Fibroblast of skin of left quadriceps (primary cell): ENCODE measurements around the gene RRP1.

ENCODE experiments used
- DNase-seq, 2 experiments: peaks; one replicate each; pipeline ENCODE4 v3.0.0-alpha.2; 2013; ENCODE audit warnings: low read depth in 2 of 2

Gene RRP1, protein sequence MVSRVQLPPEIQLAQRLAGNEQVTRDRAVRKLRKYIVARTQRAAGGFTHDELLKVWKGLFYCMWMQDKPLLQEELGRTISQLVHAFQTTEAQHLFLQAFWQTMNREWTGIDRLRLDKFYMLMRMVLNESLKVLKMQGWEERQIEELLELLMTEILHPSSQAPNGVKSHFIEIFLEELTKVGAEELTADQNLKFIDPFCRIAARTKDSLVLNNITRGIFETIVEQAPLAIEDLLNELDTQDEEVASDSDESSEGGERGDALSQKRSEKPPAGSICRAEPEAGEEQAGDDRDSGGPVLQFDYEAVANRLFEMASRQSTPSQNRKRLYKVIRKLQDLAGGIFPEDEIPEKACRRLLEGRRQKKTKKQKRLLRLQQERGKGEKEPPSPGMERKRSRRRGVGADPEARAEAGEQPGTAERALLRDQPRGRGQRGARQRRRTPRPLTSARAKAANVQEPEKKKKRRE

DNA sequence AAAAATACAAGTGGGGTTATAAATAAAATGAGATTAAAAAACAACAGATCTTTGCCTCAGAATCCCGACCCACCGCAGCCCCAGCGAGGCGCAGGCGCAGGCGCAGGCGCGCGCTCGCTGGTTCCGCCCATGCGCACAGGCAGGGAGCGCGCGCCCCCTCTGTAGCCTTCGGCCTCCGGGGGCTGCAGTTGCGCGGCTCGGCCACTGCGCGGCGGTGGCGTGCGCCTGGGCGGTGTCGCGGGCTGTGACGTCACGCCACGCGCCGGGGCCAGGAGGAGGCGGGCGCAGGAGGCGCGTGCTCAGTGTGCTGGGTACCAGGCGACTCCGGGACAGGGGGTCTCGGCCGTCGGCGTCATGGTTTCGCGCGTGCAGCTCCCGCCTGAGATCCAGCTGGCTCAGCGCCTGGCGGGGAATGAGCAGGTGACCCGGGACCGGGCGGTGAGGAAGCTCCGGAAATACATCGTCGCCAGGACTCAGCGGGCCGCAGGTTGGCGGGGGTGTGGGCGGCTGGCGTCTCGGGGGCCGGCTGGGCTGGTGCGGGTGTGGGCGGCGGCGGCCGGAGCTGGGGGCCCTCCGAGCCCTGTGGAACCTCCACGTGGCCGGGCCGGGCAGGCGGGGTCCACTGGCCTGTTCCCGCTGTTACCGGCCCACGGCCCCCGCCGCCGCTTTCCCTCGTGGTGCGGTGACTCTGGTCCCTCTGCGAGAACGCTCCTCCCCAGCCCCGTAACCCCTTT is at the start of gene RRP1:
TSS of gene RRP1 (plus strand) at position 302 of the 734 bp plus-strand sequence. CDS start at position 355, 53 bp downstream.
- DNase-seq: peak; percentile 75 to 78

GRCh38 chr21:43739621-43740435 is 49.5 kb upstream of the RRP1 start:
- no peak for DNase-seq

GRCh38 chr21:43740497-43741156 is 48.8 kb upstream of the RRP1 start:
- DNase-seq: peak in 1 of 2 experiments; percentile 30

DNA sequence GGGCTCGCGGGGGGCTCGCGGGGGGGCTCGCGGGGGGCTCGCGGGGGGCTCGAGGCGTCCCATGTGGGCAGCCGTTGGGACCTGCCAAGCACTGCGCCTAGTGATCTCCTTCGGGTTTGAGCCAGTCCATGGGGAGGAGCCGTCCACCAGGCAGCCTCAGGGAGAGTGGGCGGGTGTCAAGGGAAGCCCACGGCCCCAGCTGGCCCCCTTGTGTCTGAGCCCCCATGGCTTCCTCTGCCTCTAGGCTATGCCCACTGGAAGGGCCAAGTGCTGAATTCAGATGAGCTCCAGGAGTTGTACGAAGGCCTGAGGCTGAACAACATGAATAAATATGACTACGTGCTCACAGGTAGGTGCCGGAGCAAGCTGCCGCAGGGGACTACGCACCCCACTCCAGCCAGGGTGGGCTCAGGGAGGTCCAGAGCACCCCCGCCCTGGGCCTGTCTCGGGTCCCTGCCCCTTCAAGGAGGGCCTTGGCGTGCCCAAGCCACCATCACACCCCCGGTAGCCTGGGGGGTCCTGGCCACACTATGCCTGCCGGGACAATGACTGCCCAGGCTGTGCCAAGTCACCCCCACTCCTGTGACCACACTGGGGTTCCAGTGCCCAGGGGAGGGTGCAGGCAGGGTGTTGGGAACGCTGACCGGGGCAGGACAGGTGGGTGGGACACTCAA is 47.8 kb upstream of the RRP1 start:
- DNase-seq: no peak

GRCh38 chr21:43743947-43744346 is 45.4 kb upstream of the RRP1 start:
- DNase-seq: no peak

- no peak for DNase-seq
Measured at GRCh38 chr21:43744725-43745124, 44.7 kb upstream of the RRP1 start.

DNA sequence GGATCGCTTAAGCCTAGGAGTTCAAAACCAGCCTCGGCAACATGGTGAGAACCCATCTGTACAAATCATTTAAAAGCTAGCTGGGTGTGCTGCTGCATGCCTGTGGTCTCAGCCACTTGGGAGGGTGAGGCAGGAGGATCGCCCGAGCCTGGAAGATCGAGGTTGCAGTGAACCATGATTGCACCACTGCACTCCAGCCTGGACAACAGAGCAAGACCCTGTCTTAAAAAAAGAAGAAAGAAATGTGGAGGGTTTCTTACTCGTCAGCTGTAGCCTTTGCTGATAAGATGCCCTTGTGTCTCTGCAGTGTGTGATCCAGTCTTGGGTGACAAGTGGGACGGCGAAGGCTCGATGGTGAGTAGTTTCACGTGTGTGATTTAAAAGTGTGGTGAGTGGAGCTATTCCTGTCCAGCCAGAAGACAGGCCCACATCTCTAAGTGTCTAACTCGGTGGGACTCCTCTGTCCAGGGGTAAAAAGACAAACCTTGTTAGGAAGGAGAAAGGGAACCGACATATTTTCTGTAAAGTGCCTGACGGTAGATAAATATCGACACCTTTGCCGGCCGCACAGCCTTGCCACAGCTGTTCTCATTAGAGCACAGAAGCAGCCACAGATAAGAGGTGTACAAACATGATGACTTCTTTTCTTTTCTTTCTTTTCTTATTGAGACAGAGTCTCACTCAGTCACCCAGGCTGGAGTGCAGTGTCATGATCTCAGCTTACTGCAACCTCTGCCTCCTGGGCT is 43.4 kb upstream of the RRP1 start:
- no peak for DNase-seq

- DNase-seq: no peak
Measured at GRCh38 chr21:43748622-43749021, 40.8 kb upstream of the RRP1 start.

DNA sequence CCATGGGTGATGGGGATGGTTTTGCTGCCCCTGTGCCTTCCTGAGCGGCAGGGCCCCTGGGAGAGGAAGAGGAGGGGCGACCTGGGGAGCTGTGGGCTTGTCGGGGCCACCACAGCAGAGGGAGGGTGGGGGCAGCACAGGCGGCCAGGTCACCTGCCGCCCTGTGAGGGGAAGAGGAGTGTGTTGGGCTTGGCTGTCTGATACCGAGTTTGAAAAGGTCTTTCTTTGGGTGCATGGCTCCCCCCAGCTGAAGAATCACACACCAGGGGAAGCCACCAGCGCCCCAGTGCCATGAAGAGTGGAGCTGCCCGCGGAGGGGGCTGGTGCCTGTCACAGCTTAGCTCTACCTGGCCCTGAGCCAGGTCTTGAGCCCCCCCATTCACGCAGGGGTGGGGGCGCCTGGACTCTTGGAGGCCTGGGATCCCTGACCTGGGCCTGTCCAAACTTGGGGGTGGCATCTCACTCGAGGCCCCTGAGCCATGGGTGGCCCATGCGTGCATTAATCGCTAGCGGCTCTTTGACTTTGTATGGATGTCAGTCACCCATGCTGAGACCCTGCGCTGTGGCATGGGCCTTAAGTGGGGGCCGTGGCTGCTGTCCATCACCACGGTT is 39.6 kb upstream of the RRP1 start:
- DNase-seq: no peak

DNA sequence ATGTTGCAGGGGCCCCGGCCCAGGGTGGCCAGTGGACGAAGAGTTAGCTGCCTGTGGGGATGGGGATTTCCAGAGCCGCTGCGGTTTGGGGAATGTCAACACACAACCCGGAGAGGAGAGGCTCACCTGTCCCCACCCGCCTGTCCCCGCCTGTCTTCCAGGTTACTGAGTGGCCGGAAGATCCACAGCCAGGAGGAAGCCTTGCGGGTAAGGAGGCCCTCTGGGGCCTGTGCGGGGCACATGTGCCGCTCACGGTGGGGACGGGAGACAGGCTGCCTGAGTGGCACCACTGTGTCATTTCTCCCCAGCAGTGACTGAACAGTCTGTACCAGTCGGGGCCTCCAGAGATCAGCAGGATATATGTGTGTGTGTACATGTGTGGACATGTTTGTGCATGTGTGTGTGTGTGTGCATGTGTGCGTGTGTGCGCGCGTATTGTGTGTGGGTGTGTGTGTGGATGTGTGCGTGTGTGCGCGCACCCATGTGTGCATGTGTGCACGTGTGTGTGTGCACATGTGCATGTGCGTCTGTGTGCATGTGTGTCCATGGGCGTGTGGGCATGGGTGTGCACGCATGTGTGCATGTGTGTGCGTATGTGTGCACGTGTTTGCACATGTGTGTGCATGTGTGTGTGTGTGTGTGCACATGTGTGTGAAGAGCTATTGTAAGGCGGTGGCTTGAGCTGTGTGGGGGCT is 38.9 kb upstream of the RRP1 start:
- DNase-seq: no peak

- no peak for DNase-seq
Measured at GRCh38 chr21:43751955-43752591, 37.3 kb upstream of the RRP1 start.

DNA sequence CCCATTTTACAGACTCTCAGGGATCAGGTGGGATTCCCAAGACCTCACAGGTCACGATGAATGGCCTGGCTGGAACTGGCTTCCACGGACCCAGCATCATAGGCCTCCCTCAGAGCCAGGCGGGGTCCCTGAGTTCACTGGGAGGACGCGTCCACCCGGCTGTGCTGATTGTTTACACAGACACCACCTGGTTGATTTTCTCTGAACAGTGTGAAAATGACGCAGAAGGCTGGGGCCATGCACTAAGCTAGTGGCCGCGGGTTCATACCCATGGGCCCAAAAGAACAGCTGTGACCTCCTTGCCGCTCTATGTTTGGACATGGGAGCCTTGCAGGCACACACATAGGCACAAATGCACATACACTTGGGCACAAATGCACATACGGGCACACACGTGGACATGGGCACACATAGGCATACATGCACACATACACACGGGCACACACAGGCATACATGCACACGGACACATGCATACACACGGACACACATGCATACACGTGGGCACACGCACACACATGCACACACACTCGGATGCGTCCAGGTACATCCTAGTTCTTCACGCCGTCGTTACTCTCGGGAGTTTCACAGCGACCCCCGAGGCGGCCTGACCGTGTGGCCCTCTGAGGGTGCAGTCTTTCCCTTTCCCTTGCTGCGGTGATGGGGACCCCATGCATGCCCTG is 36.5 kb upstream of the RRP1 start:
- no peak for DNase-seq

- DNase-seq: no peak
Measured at GRCh38 chr21:43753439-43753799, 36.0 kb upstream of the RRP1 start.

DNA sequence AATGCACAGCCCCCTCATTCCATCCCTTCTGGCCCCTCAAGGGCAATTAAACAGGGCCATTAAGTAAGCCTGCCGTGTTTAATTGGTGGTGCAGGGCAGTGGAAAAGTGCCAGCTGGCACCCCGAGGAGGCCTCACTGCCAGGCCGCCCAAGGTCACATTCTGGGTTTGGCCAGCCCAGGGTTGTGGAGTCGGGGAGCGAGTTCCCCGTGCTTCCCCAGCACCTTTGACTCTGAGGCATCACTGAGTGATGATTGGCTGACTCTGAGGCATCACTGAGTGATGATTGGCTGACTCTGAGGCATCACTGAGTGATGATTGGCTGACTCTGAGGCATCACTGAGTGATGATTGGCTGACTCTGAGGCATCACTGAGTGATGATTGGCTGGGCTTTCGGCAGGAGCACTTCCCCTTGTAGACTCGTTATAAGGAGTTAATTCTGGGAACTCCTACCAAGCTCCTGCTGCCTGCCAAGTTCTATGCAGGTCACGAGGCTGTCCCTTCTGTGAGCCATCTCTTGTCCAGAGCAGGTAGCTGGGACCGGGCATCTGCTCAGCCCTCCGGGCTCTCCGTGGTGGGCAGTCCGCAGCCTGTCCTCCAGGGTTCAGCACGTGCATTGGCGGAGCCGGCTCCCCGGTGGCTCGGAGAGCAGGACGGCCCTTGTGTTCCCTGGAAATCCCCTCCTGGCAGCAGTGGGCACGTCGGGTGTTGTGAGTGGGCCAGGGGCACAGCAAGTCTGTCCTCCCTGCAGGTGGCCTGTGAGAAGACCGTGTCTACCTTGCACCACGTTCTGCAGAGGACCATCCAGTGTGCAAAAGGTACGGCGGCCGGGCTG is 34.2 kb upstream of the RRP1 start:
- DNase-seq: no peak

- no peak for DNase-seq
Measured at GRCh38 chr21:43755820-43756594, 33.4 kb upstream of the RRP1 start.

GRCh38 chr21:43757601-43758000 is 31.8 kb upstream of the RRP1 start:
- no peak for DNase-seq
